Thoracic aorta (tissue), 2 donors: ENCODE results near the gene ADAMTS5. TPM values are rescaled to one million over a fixed set of nuclear protein-coding genes. Genes with fewer than 3 reads are reported as not detected.

Experiments
- ATAC-seq: fragments of 150-250 bp; one replicate; pipeline ENCODE4 v1.8.0; 2017; ENCODE audit warnings: low read depth; ENCODE audit not compliant: insufficient number of reproducible peaks, low FRiP score
- DNase-seq: peaks from one replicate; pipeline ENCODE4 v3.0.0-alpha.2; 2020; ENCODE audit warnings: low spot score
- H3K27ac ChIP-seq, 2 donors: fragments of 200-600 bp; sonication (generic); 1 replicate in 1 of 2; 2 replicates in 1 of 2; pipeline ENCODE4 v1.5.1; 2016; ENCODE audit warnings: mild to moderate bottlenecking in 2 of 2, moderate library complexity in 2 of 2
- H3K27me3 ChIP-seq: fragments of 200-600 bp; sonication (generic); replicated peaks from 2 replicates; pipeline ENCODE4 v1.6.0; 2016; ENCODE audit warnings: mild to moderate bottlenecking; ENCODE audit not compliant: insufficient read depth
- H3K36me3 ChIP-seq: fragments of 200-600 bp; sonication (generic); one replicate; pipeline ENCODE4 v1.5.1; 2016
- H3K4me1 ChIP-seq, 2 donors: fragments of 200-600 bp; sonication (generic); 1 replicate in 1 of 2; 2 replicates in 1 of 2; pipeline versions ENCODE4 v1.5.1 to v1.6.0; 2016; ENCODE audit warnings: low read depth in 2 of 2, mild to moderate bottlenecking in 1 of 2; ENCODE audit not compliant: control insufficient read depth in 1 of 2
- H3K4me3 ChIP-seq: fragments of 200-600 bp; sonication (generic); 2 replicates; pipeline ENCODE4 v1.5.1; 2016; ENCODE audit warnings: mild to moderate bottlenecking
- H3K9me3 ChIP-seq: fragments of 200-600 bp; sonication (generic); 2 replicates; pipeline ENCODE4 v1.5.1; 2016
- CTCF ChIP-seq: fragments of 200-600 bp; sonication (generic); IDR thresholded peaks from one replicate; pipeline ENCODE4 v1.5.1; 2019; ENCODE audit warnings: antibody characterized with exemption
- total RNA-seq, 2 donors: library from RNA; depleted of rRNA; stranded (reverse); fragments of >200 nt; gene quantifications; one replicate each; pipeline versions ENCODE4 v1.1.0 to v1.2.3, GENCODE V29; 2016

The ADAMTS5 gene
- total RNA-seq, 2 donors from 2014 or later: 5.8 TPM

GRCh38 chr21:26939601-26940111, 27.2 kb downstream of the ADAMTS5 start:
- H3K4me3 ChIP-seq: no peak overlapping the region
- DNase-seq (no peak), ATAC-seq (no peak)
- TF ChIP-seq CTCF: no peak
- H3K9me3 ChIP-seq: no peaks in the 10 kb centered on the region
- no peak overlapping the region for H3K27ac ChIP-seq
- H3K27me3 ChIP-seq: no peaks in the 10 kb centered on the region
- H3K36me3 ChIP-seq: no peaks in the 10 kb centered on the region
- H3K4me1 ChIP-seq: peaks cover 0 to 17% of the 10 kb centered on the region in 2 donors

- Histone ChIP-seq H3K36me3 (no peaks in the 10 kb centered on the region), H3K27ac (no peak overlapping the region), H3K27me3 (no peaks in the 10 kb centered on the region), H3K4me3 (no peak overlapping the region), H3K4me1 (peaks cover 0 to 16% of the 10 kb centered on the region in 2 donors), H3K9me3 (no peaks in the 10 kb centered on the region)
- DNase-seq (no peak), ATAC-seq (no peak)
- no peak for TF ChIP-seq CTCF
These were observed 30.2 kb downstream of the ADAMTS5 start for GRCh38 chr21:26936641-26937040.

- no peaks in the 10 kb centered on the region for H3K27me3 ChIP-seq
- peaks cover 0 to 12% of the 10 kb centered on the region in 2 donors for H3K4me1 ChIP-seq
- H3K4me3 ChIP-seq: no peak overlapping the region
- no peaks in the 10 kb centered on the region for H3K36me3 ChIP-seq
- no peak overlapping the region for H3K27ac ChIP-seq
- no peaks in the 10 kb centered on the region for H3K9me3 ChIP-seq
- ATAC-seq (no peak), DNase-seq (no peak)
- no peak for TF ChIP-seq CTCF
These were observed 30.9 kb downstream of the ADAMTS5 start for GRCh38 chr21:26935977-26936376.

- Histone ChIP-seq H3K4me1 (peaks cover 0 to 6% of the 10 kb centered on the region in 2 donors), H3K27ac (no peak overlapping the region), H3K9me3 (no peaks in the 10 kb centered on the region), H3K27me3 (no peaks in the 10 kb centered on the region), H3K36me3 (no peaks in the 10 kb centered on the region), H3K4me3 (no peak overlapping the region)
- DNase-seq (no peak), ATAC-seq (no peak)
- no peak for TF ChIP-seq CTCF
These were observed 32.5 kb downstream of the ADAMTS5 start for GRCh38 chr21:26934383-26934782.

GRCh38 chr21:26933448-26933847, 33.4 kb downstream of the ADAMTS5 start:
- Histone ChIP-seq H3K27me3 (no peaks in the 10 kb centered on the region), H3K36me3 (no peaks in the 10 kb centered on the region), H3K4me1 (peaks cover 0 to 6% of the 10 kb centered on the region in 2 donors), H3K9me3 (no peaks in the 10 kb centered on the region), H3K4me3 (no peak overlapping the region), H3K27ac (no peak overlapping the region)
- TF ChIP-seq CTCF: no peak
- no peak for ATAC-seq
- no peak for DNase-seq
